Stomach (tissue), 4 donors: Measurements from ENCODE around the gene SPDYE16.
"Not testable (repeated sequence)": the region's sequence is repeated elsewhere in the genome, so short reads cannot be mapped to it uniquely, and the experiment has no call there.

Experiments used
- CTCF ChIP-seq, 7 experiments: fragments of 450-650 bp in 4 of 7; fragments of 200-600 bp in 3 of 7; sonication (generic) in 3 of 7; IDR thresholded peaks; one replicate each; pipeline ENCODE4 v1.5.1; 2016 to 2019; ENCODE audit warnings: antibody characterized with exemption in 7 of 7, control low read depth in 2 of 7, mild to moderate bottlenecking in 1 of 7
- POLR2A ChIP-seq, 4 donors: fragments of 450-650 bp; IDR thresholded peaks; one replicate each; pipeline ENCODE4 v1.6.1; 2016; ENCODE audit warnings: antibody characterized with exemption in 4 of 4, control low read depth in 2 of 4, mild to moderate bottlenecking in 1 of 4, moderate library complexity in 1 of 4

GRCh38 chr7:76561342-76561741 is 18.2 kb upstream of the SPDYE16 start:
- TF ChIP-seq CTCF, POLR2A (IDR thresholded peaks at IDR 0.05): not testable (repeated sequence)
